Measurements from ENCODE around the gene MAGEB3.

- no peak for TF ChIP-seq CTCF (IDR thresholded peaks at IDR 0.05; ENCODE audit: insufficient read depth, low read depth, low read length)
- TF ChIP-seq EZH2 (IDR thresholded peaks at IDR 0.05; ENCODE audit: insufficient read depth, low read length): no peak
These were observed 22.8 kb downstream of the MAGEB3 start for GRCh38 chrX:30253257-30253656.
